Astrocyte (in vitro differentiated cells and primary cell): Measurements from ENCODE around the gene SNX15.

ENCODE experiments used
- EZH2 ChIP-seq: IDR thresholded peaks from 2 replicates; pipeline ENCODE4 v1.6.1; 2012; ENCODE audit warnings: mild to moderate bottlenecking, low read length, inconsistent platforms; ENCODE audit not compliant: insufficient read depth
- TF ChIP-seq, protein P1 (sequence below): IDR thresholded peaks from 2 replicates; pipeline ENCODE4 v1.5.1; 2011; ENCODE audit warnings: low read depth, mild to moderate bottlenecking, inconsistent platforms, low read length, moderate library complexity; ENCODE audit not compliant: insufficient read depth

DNA sequence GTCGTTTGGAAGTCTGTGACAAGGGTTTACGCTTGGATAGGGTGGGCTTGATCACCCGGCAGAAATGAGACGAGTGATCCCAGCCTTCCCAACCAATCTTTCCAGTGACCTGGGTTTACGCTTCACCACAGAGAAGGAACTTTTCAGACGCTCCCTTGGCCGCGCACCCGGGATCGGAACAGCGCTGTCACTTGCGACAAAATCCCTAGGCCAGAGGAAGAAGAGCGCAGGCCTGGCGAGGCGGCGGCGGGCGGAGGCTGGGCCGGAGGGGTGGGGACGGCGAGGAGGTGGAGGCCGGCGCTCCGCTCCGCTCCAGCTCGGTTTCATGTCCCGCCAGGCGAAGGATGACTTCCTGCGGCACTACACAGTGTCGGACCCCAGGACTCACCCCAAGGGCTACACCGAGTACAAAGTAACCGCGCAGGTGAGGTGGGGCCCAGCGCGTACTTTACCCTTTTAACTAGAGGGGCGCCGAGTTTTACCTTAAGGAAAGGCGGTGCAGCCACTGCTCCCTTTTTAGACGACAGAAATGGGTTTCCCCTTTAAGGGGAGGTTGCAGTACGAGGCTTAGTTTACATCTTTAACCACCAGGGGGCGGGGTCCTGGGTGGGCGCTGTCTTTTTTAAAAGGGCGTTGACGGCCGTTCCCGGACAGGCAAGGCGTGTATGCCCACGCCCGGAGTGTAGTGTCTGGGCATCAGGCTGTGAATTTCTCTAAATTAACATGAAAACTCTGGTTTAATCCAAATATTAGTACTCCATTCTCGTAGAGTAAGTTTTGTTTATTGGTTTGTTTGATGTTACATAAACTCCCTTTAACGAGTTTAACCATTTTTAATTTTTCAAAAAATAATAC is at the start of gene SNX15:
- TF ChIP-seq, protein P1, sequence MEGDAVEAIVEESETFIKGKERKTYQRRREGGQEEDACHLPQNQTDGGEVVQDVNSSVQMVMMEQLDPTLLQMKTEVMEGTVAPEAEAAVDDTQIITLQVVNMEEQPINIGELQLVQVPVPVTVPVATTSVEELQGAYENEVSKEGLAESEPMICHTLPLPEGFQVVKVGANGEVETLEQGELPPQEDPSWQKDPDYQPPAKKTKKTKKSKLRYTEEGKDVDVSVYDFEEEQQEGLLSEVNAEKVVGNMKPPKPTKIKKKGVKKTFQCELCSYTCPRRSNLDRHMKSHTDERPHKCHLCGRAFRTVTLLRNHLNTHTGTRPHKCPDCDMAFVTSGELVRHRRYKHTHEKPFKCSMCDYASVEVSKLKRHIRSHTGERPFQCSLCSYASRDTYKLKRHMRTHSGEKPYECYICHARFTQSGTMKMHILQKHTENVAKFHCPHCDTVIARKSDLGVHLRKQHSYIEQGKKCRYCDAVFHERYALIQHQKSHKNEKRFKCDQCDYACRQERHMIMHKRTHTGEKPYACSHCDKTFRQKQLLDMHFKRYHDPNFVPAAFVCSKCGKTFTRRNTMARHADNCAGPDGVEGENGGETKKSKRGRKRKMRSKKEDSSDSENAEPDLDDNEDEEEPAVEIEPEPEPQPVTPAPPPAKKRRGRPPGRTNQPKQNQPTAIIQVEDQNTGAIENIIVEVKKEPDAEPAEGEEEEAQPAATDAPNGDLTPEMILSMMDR: peak; percentile 47
- no peak for TF ChIP-seq EZH2
